Measurements from ENCODE around the gene TPCN1. TPM values are rescaled to one million over a fixed set of nuclear protein-coding genes. Genes with fewer than 3 reads are reported as not detected.

Gene TPCN1
- total and polyA plus RNA-seq, 2 of the 13 experiments (the other 11 are each of a cell fraction or from before 2014, with no cell fraction given) = 8.0 to 26.8 TPM

GRCh38 chr12:113299619-113300237 lies 78.5 kb downstream of the TPCN1 start (continued):
- no peak for TF ChIP-seq FOXP4 (CRISPR knock-in tag; IDR thresholded peaks at IDR 0.05)
- 0 out of 2 replicates have a peak, but pooled peaks have one; percentile 39 for TF ChIP-seq ZNF691 (CRISPR knock-in tag; IDR thresholded peaks at IDR 0.05; ENCODE audit: borderline replicate concordance, low read depth)
- TF ChIP-seq ZNF235 (CRISPR knock-in tag; IDR thresholded peaks at IDR 0.05; ENCODE audit: borderline replicate concordance) = no peak
- TF ChIP-seq NFYB (CRISPR knock-in tag; IDR thresholded peaks at IDR 0.05) = no peak
- no peak for TF ChIP-seq FIP1L1 (IDR thresholded peaks at IDR 0.05; ENCODE audit: borderline replicate concordance, insufficient read depth, low read depth, low read length)
- TF ChIP-seq TEAD3 (CRISPR knock-in tag; optimal IDR thresholded peaks at IDR 0.05; ENCODE audit: borderline replicate concordance) = peak; percentile 27
- no peak for TF ChIP-seq ZNF382 (CRISPR knock-in tag; IDR thresholded peaks at IDR 0.05; ENCODE audit: borderline replicate concordance)
- peak; percentile 19; the same call in 1 of the 2 replicates for TF ChIP-seq ZFY (CRISPR knock-in tag; IDR thresholded peaks at IDR 0.05)
- no peak for TF ChIP-seq DRAP1 (CRISPR knock-in tag; IDR thresholded peaks at IDR 0.05)
- no peak for TF ChIP-seq ZNF556 (CRISPR knock-in tag; IDR thresholded peaks at IDR 0.05; ENCODE audit: borderline replicate concordance)
- TF ChIP-seq ELF4 (CRISPR knock-in tag; IDR thresholded peaks at IDR 0.05; ENCODE audit: borderline replicate concordance) = no peak
